H9 (cell line): ENCODE results near the gene SKIDA1. TPM values are rescaled to one million over a fixed set of nuclear protein-coding genes. Genes with fewer than 3 reads are reported as not detected.
A peak's percentile ranks its signal among the peaks of the same experiment; 100 is the strongest.

ENCODE experiments used
- DNase-seq: peaks from one replicate; pipeline ENCODE4 v3.0.0-alpha.2; 2017
- H2AFZ ChIP-seq: one replicate; pipeline ENCODE4 v1.6.1; 2013; ENCODE audit warnings: mild to moderate bottlenecking, low read length, control low read depth, moderate library complexity
- H2AK5ac ChIP-seq: 2 replicates; pipeline ENCODE4 v1.6.1; 2013; ENCODE audit warnings: low read length, control low read depth, mixed read lengths; ENCODE audit not compliant: insufficient read length
- H2BK120ac ChIP-seq: one replicate; pipeline ENCODE4 v1.6.1; 2013; ENCODE audit warnings: low read depth, mild to moderate bottlenecking, low read length, control low read depth, inconsistent platforms; ENCODE audit not compliant: poor library complexity, severe bottlenecking
- H2BK12ac ChIP-seq: 2 replicates; pipeline ENCODE4 v1.6.1; 2013; ENCODE audit warnings: low read length, control low read depth, mixed read lengths, low read depth; ENCODE audit not compliant: insufficient read length
- H2BK15ac ChIP-seq: 2 replicates; pipeline ENCODE4 v1.6.1; 2013; ENCODE audit warnings: low read depth, low read length, control low read depth
- H2BK20ac ChIP-seq: one replicate; pipeline ENCODE4 v1.6.1; 2013; ENCODE audit warnings: low read depth, mild to moderate bottlenecking, low read length, control low read depth, inconsistent platforms; ENCODE audit not compliant: poor library complexity, severe bottlenecking
- H2BK5ac ChIP-seq: 2 replicates; pipeline ENCODE4 v1.6.1; 2013; ENCODE audit warnings: low read length, control low read depth, mixed read lengths; ENCODE audit not compliant: insufficient read length
- H3K14ac ChIP-seq: 2 replicates; pipeline ENCODE4 v1.6.1; 2013; ENCODE audit warnings: low read length, control low read depth; ENCODE audit not compliant: insufficient read depth
- H3K18ac ChIP-seq: 2 replicates; pipeline ENCODE4 v1.6.1; 2013; ENCODE audit warnings: low read depth, mild to moderate bottlenecking, mixed read lengths, low read length, control low read depth; ENCODE audit not compliant: insufficient read length
- H3K23ac ChIP-seq: 2 replicates; pipeline ENCODE4 v1.6.1; 2013; ENCODE audit warnings: low read length, control low read depth, mixed read lengths, low read depth; ENCODE audit not compliant: insufficient read length
- H3K23me2 ChIP-seq: 2 replicates; pipeline ENCODE4 v1.6.1; 2013; ENCODE audit warnings: low read depth, mild to moderate bottlenecking, mixed read lengths, low read length, control low read depth; ENCODE audit not compliant: insufficient read length, poor library complexity, severe bottlenecking
- H3K27ac ChIP-seq: 2 replicates; pipeline ENCODE4 v1.5.1; 2013; ENCODE audit warnings: low read length, control low read depth, mixed read lengths, low read depth; ENCODE audit not compliant: insufficient read length
- H3K27me3 ChIP-seq: 2 replicates; pipeline ENCODE4 v1.6.1; 2013; ENCODE audit warnings: low read length, control low read depth, inconsistent platforms; ENCODE audit not compliant: insufficient read depth
- H3K4ac ChIP-seq: 2 replicates; pipeline ENCODE4 v1.6.1; 2013; ENCODE audit warnings: low read depth, mild to moderate bottlenecking, control low read depth, inconsistent platforms, low read length, moderate library complexity
- H3K4me1 ChIP-seq: 2 replicates; pipeline ENCODE4 v1.6.1; 2013; ENCODE audit warnings: low read length, control low read depth, inconsistent platforms; ENCODE audit not compliant: insufficient read depth
- H3K4me2 ChIP-seq: 2 replicates; pipeline ENCODE4 v1.6.1; 2013; ENCODE audit warnings: low read length, control low read depth, mixed read lengths; ENCODE audit not compliant: insufficient read length, insufficient read depth
- H3K56ac ChIP-seq: 2 replicates; pipeline ENCODE4 v1.6.1; 2013; ENCODE audit warnings: low read depth, mild to moderate bottlenecking, mixed read lengths, low read length, control low read depth; ENCODE audit not compliant: insufficient read length
- H3K79me1 ChIP-seq: 2 replicates; pipeline ENCODE4 v1.6.1; 2013; ENCODE audit warnings: low read depth, mild to moderate bottlenecking, moderate library complexity, low read length, control low read depth, inconsistent platforms; ENCODE audit not compliant: insufficient read depth, poor library complexity, severe bottlenecking
- H3K79me2 ChIP-seq: 2 replicates; pipeline ENCODE4 v1.6.1; 2013; ENCODE audit warnings: low read length, control low read depth, inconsistent platforms; ENCODE audit not compliant: insufficient read depth
- H3K9ac ChIP-seq: 2 replicates; pipeline ENCODE4 v1.6.1; 2013; ENCODE audit warnings: low read length, control low read depth, mixed read lengths; ENCODE audit not compliant: insufficient read length; ENCODE audit errors: extremely low read depth
- H3K9me3 ChIP-seq: one replicate; pipeline ENCODE4 v1.6.1; 2013; ENCODE audit warnings: low read depth, low read length, inconsistent platforms; ENCODE audit not compliant: control insufficient read depth
- H3T11ph ChIP-seq: one replicate; pipeline ENCODE4 v1.6.1; 2013; ENCODE audit warnings: mild to moderate bottlenecking, low read length, control low read depth, inconsistent platforms
- H4K20me1 ChIP-seq: one replicate; pipeline ENCODE4 v1.6.1; 2013; ENCODE audit not compliant: control insufficient read depth, insufficient read length, insufficient read depth
- H4K5ac ChIP-seq: 2 replicates; pipeline ENCODE4 v1.6.1; 2013; ENCODE audit warnings: low read depth, mild to moderate bottlenecking, mixed read lengths, low read length, control low read depth; ENCODE audit not compliant: insufficient read length
- H4K8ac ChIP-seq: replicated peaks from 2 replicates; pipeline ENCODE4 v1.6.1; 2013; ENCODE audit warnings: low read length, control low read depth, mixed read lengths, low read depth; ENCODE audit not compliant: insufficient read length
- H4K91ac ChIP-seq: 2 replicates; pipeline ENCODE4 v1.6.1; 2013; ENCODE audit warnings: low read depth, mild to moderate bottlenecking, moderate library complexity, mixed read lengths, low read length, control low read depth; ENCODE audit not compliant: insufficient read length
- H3K27ac Mint-ChIP-seq, 3 experiments: 2 replicates in 2 of 3; 3 replicates in 1 of 3; pipeline ENCODE4 v1.8.0; 2020 to 2021; ENCODE audit warnings: mixed read lengths in 3 of 3, mild to moderate bottlenecking in 1 of 3, moderate library complexity in 1 of 3
- H3K27me3 Mint-ChIP-seq: 2 replicates; pipeline ENCODE4 v1.8.0; 2021; ENCODE audit warnings: low read depth, mild to moderate bottlenecking, moderate library complexity, mixed read lengths
- H3K36me3 Mint-ChIP-seq, 3 experiments: 2 replicates in 2 of 3; 3 replicates in 1 of 3; pipeline ENCODE4 v1.8.0; 2020 to 2021; ENCODE audit warnings: low read depth in 3 of 3, mixed read lengths in 3 of 3; ENCODE audit not compliant: insufficient read depth in 1 of 3
- H3K4me1 Mint-ChIP-seq, 2 experiments: 2 replicates each; pipeline ENCODE4 v1.8.0; 2020; ENCODE audit warnings: mixed read lengths in 2 of 2
- H3K4me3 Mint-ChIP-seq, 2 experiments: 2 replicates in 1 of 2; 3 replicates in 1 of 2; pipeline ENCODE4 v1.8.0; 2020 to 2021; ENCODE audit warnings: mild to moderate bottlenecking in 2 of 2, mixed read lengths in 2 of 2, moderate library complexity in 1 of 2
- H3K9me3 Mint-ChIP-seq, 2 experiments: 2 replicates in 1 of 2; 3 replicates in 1 of 2; pipeline ENCODE4 v1.8.0; 2020; ENCODE audit warnings: mild to moderate bottlenecking in 2 of 2, mixed read lengths in 2 of 2, moderate library complexity in 1 of 2
- CTCF ChIP-seq: fragments of 200-600 bp; sonication (generic); conservative IDR thresholded peaks from 3 replicates; pipeline ENCODE4 v1.8.0; 2021; ENCODE audit warnings: antibody characterized with exemption, mild to moderate bottlenecking
- WGBS: extraction: QIAGEN DNeasy Blood & Tissue Kit; methylation state at CpG from one replicate; pipeline ENCODE4 v1.1.7; 2013; ENCODE audit warnings: missing lambda C conversion rate, low lambda C conversion rate, mixed read lengths; ENCODE audit not compliant: insufficient read length; ENCODE audit errors: extremely low coverage; 5-methylcytosine and 5-hydroxymethylcytosine counted together
- microRNA-seq: library from miRNA; unstranded; fragments of <30 nt; microRNA quantifications from one replicate; pipeline ENCODE4, GENCODE V29; 2020; ENCODE audit warnings: borderline microRNAs expressed
- total RNA-seq: library from RNA; stranded (reverse); gene quantifications from 2 replicates; pipeline ENCODE4 v1.2.1, GENCODE V29; 2021

Gene SKIDA1
- total RNA-seq, 1 experiment from 2014 or later, result 5.9 TPM

GRCh38 chr10:21464134-21464533 is 61.3 kb downstream of the SKIDA1 start:
- H3K4me3 Mint-ChIP-seq, result no peak overlapping the region
- Histone ChIP-seq H3K23ac (no peak overlapping the region), H3K4ac (no peak overlapping the region), H2BK15ac (no peak overlapping the region), H2BK20ac (no peak overlapping the region), H3K9ac (no peak overlapping the region), H4K8ac (no peak overlapping the region), H2BK5ac (no peak overlapping the region), H4K5ac (no peak overlapping the region), H3K79me2 (no peaks in the 10 kb centered on the region), H3K56ac (no peak overlapping the region), H3K18ac (no peak overlapping the region), H2BK120ac (no peak overlapping the region), H4K91ac (no peak overlapping the region), H3K9me3 (no peaks in the 10 kb centered on the region), H2AFZ (no peak overlapping the region), H2AK5ac (no peak overlapping the region), H3K14ac (peak overlapping the region; percentile 36; the same call in 1 of the 2 replicates), H3T11ph (no peak overlapping the region), H4K20me1 (no peaks in the 10 kb centered on the region), H3K27me3 (no peaks in the 10 kb centered on the region), H3K4me1 (no peaks in the 10 kb centered on the region), H3K23me2 (no peaks in the 10 kb centered on the region), H3K4me2 (no peak overlapping the region), H2BK12ac (no peak overlapping the region), H3K79me1 (no peaks in the 10 kb centered on the region), H3K27ac (no peak overlapping the region)
- H3K9me3 Mint-ChIP-seq, result no peaks in the 10 kb centered on the region
- H3K27ac Mint-ChIP-seq, result no peak overlapping the region
- H3K36me3 Mint-ChIP-seq, result no peaks in the 10 kb centered on the region
- DNase-seq, result no peak
- no peaks in the 10 kb centered on the region for H3K4me1 Mint-ChIP-seq
- no peak for TF ChIP-seq CTCF
- no CpG with 5 or more reads among the region's 7 CpGs for WGBS
- H3K27me3 Mint-ChIP-seq, result no peaks in the 10 kb centered on the region

Small RNA genes lying within 50 kb of the gene (microRNA-seq; reads per million reads assigned to microRNA genes)
- gene MIR1915, result 7.3 reads per million, percentile 41 among the genes with 10 or more reads in this experiment

Other genes with a start within 250 kb of the SKIDA1 start
- 72.3 and 75.9 TPM in 2 replicates for gene MLLT10, start 8.6 kb upstream of the SKIDA1 start, total RNA-seq